Lower leg skin (tissue), 3 donors: ENCODE results near the gene UAP1.

Source experiments
- CTCF ChIP-seq, 3 donors: fragments of 450-650 bp; IDR thresholded peaks; one replicate each; pipeline ENCODE4 v1.5.1; 2016; ENCODE audit warnings: antibody characterized with exemption in 3 of 3, mild to moderate bottlenecking in 3 of 3, moderate library complexity in 2 of 3
- POLR2A ChIP-seq, 2 donors: fragments of 450-650 bp; IDR thresholded peaks; one replicate each; pipeline ENCODE4 v1.6.1; 2016 to 2017; ENCODE audit warnings: antibody characterized with exemption in 2 of 2, mild to moderate bottlenecking in 1 of 2, moderate library complexity in 1 of 2

GRCh38 chr1:162552684-162553252, 8.8 kb upstream of the UAP1 start:
- no peak for TF ChIP-seq CTCF (IDR thresholded peaks at IDR 0.05)
- TF ChIP-seq POLR2A (IDR thresholded peaks at IDR 0.05): no peak
